Keratinocyte (primary cell): ENCODE data around the gene PAPOLA. TPM values are rescaled to one million over a fixed set of nuclear protein-coding genes. Genes with fewer than 3 reads are reported as not detected.

Experiments used
- DNase-seq: peaks from one replicate; pipeline ENCODE4 v3.0.0-alpha.2; 2011; ENCODE audit warnings: low read depth, missing footprints, low spot score
- FAIRE-seq: peaks from 2 replicates; lab custom pipeline; 2011; peaks lifted over from hg19 to GRCh38; lab: Jason Lieb, UNC
- H2AFZ ChIP-seq: 2 replicates; pipeline ENCODE4 v1.6.0; 2012; ENCODE audit warnings: low read length, control low read depth, inconsistent platforms; ENCODE audit not compliant: control insufficient read depth
- H3K27ac ChIP-seq: 2 replicates; pipeline ENCODE4 v1.5.1; 2011; ENCODE audit warnings: low read length; ENCODE audit not compliant: control insufficient read depth, insufficient read depth
- H3K27me3 ChIP-seq: 3 replicates; pipeline ENCODE4 v1.6.0; 2011; ENCODE audit warnings: low read length; ENCODE audit not compliant: control insufficient read depth, insufficient read depth; ENCODE audit errors: extremely low read depth
- H3K36me3 ChIP-seq, 2 experiments: 2 replicates in 1 of 2; 3 replicates in 1 of 2; pipeline ENCODE4 v1.5.1; 2011; ENCODE audit warnings: low read length in 2 of 2, mild to moderate bottlenecking in 1 of 2; ENCODE audit not compliant: control insufficient read depth in 2 of 2, insufficient read depth in 2 of 2; ENCODE audit errors: extremely low read depth in 1 of 2
- H3K4me1 ChIP-seq: 3 replicates; pipeline ENCODE4 v1.5.1; 2011; ENCODE audit warnings: low read length; ENCODE audit not compliant: control insufficient read depth, insufficient read depth; ENCODE audit errors: extremely low read depth
- H3K4me2 ChIP-seq: 3 replicates; pipeline ENCODE4 v1.6.0; 2011; ENCODE audit warnings: low read depth, low read length; ENCODE audit not compliant: control insufficient read depth, insufficient read depth; ENCODE audit errors: extremely low read depth
- H3K4me3 ChIP-seq, 3 experiments: fragments of 200-600 bp in 1 of 3; sonication (generic) in 1 of 3; 2 replicates in 2 of 3; 3 replicates in 1 of 3; pipeline ENCODE4 v1.5.1; 2011 to 2016; ENCODE audit warnings: low read length in 3 of 3, mild to moderate bottlenecking in 3 of 3, control low read depth in 2 of 3, inconsistent platforms in 1 of 3, low read depth in 1 of 3, mixed read lengths in 1 of 3, mixed run types in 1 of 3, moderate library complexity in 1 of 3; ENCODE audit not compliant: control insufficient read depth in 2 of 3, insufficient read depth in 2 of 3; ENCODE audit errors: extremely low read depth in 1 of 3
- H3K79me2 ChIP-seq: 2 replicates; pipeline ENCODE4 v1.6.0; 2012; ENCODE audit warnings: low read length; ENCODE audit not compliant: control insufficient read depth, insufficient read depth
- H3K9ac ChIP-seq: 3 replicates; pipeline ENCODE4 v1.6.0; 2011; ENCODE audit warnings: low read length; ENCODE audit not compliant: control insufficient read depth, insufficient read depth; ENCODE audit errors: extremely low read depth
- H3K9me1 ChIP-seq: 3 replicates; pipeline ENCODE4 v1.6.0; 2011; ENCODE audit warnings: low read length; ENCODE audit not compliant: control insufficient read depth, insufficient read depth; ENCODE audit errors: extremely low read depth
- H3K9me3 ChIP-seq: 2 replicates; pipeline ENCODE4 v1.5.1; 2012; ENCODE audit warnings: low read depth, low read length; ENCODE audit not compliant: control insufficient read depth
- H4K20me1 ChIP-seq: 3 replicates; pipeline ENCODE4 v1.6.0; 2011; ENCODE audit warnings: low read length; ENCODE audit not compliant: control insufficient read depth, insufficient read depth; ENCODE audit errors: extremely low read depth
- CTCF ChIP-seq, 3 experiments: IDR thresholded peaks in 1 of 3; conservative IDR thresholded peaks in 1 of 3; optimal IDR thresholded peaks in 1 of 3; 2 replicates in 2 of 3; 3 replicates in 1 of 3; pipeline versions ENCODE3 to v1.5.1; 2011; ENCODE audit warnings: low read length in 3 of 3, mild to moderate bottlenecking in 3 of 3, moderate library complexity in 2 of 3, control low read depth in 1 of 3, inconsistent platforms in 1 of 3; ENCODE audit not compliant: insufficient read depth in 2 of 3; ENCODE audit errors: extremely low read depth in 1 of 3
- EZH2 ChIP-seq: IDR thresholded peaks from one replicate; pipeline ENCODE4 v1.6.1; 2012; ENCODE audit warnings: inconsistent platforms, mild to moderate bottlenecking, low read length, moderate library complexity
- dilution Hi-C: fragments of 300-500 bp; cut with MboI; formaldehyde crosslinking; loops from one replicate; pipeline ENCODE4 v1.7.0; 2020; ENCODE audit warnings: low sequenced_read_pairs; ENCODE audit not compliant: extremely low pct_ligation_motif_present
- polyA plus RNA-seq, 5 experiments: library from polyadenylated mRNA; depleted of rRNA in 3 of 5; stranded (reverse) in 3 of 5; stranded (forward) in 1 of 5; unstranded in 1 of 5; fragments of >200 nt; gene quantifications; 1 replicate in 1 of 5; 2 replicates in 3 of 5; 3 replicates in 1 of 5; pipeline versions ENCODE4 v1.2.1 to v1.2.3, GENCODE V29; 2011 to 2012; ENCODE audit warnings: missing spikeins in 2 of 5, low read depth in 1 of 5, low replicate concordance in 1 of 5

The PAPOLA gene
- polyA plus RNA-seq, 1 donor (not counting 4 experiments of a cell fraction or from before 2014, with no cell fraction given): 154 TPM

GRCh38 chr14:96489327-96489726 lies 12.9 kb upstream of the PAPOLA start:
- no peak for FAIRE-seq
- H3K9me1 ChIP-seq: no peaks in the 10 kb centered on the region
- H4K20me1 ChIP-seq: no peaks in the 10 kb centered on the region
- TF ChIP-seq CTCF (optimal IDR thresholded peaks at IDR 0.05 in 1 of 3, IDR thresholded peaks at IDR 0.05 in 1 of 3, conservative IDR thresholded peaks at IDR 0.05 in 1 of 3; ENCODE audit: extremely low read depth in 1 of 3, insufficient read depth in 2 of 3, low read length in 3 of 3): no peak
- no peak for TF ChIP-seq EZH2
- H3K4me3 ChIP-seq: no peak overlapping the region
- DNase-seq: no peak
- H3K79me2 ChIP-seq: no peaks in the 10 kb centered on the region
- no peaks in the 10 kb centered on the region for H3K36me3 ChIP-seq
- H3K27me3 ChIP-seq: peaks cover 3% of the 10 kb centered on the region
- H3K9me3 ChIP-seq: no peaks in the 10 kb centered on the region
- no peaks in the 10 kb centered on the region for H3K4me1 ChIP-seq
- H3K4me2 ChIP-seq: no peak overlapping the region
- H3K27ac ChIP-seq: no peak overlapping the region
- H3K9ac ChIP-seq: no peak overlapping the region
- dilution Hi-C loops: no loop called here
- H2AFZ ChIP-seq: no peak overlapping the region

GRCh38 chr14:96493178-96493577 lies 9.0 kb upstream of the PAPOLA start:
- Histone ChIP-seq H3K36me3 (no peaks in the 10 kb centered on the region), H3K9ac (no peak overlapping the region), H3K4me3 (no peak overlapping the region), H4K20me1 (no peaks in the 10 kb centered on the region), H3K4me1 (peaks cover 4% of the 10 kb centered on the region), H3K79me2 (no peaks in the 10 kb centered on the region), H3K9me1 (no peaks in the 10 kb centered on the region), H3K4me2 (no peak overlapping the region), H3K9me3 (no peaks in the 10 kb centered on the region), H2AFZ (no peak overlapping the region), H3K27ac (no peak overlapping the region), H3K27me3 (peaks cover 3% of the 10 kb centered on the region)
- TF ChIP-seq EZH2: no peak
- no peak for TF ChIP-seq CTCF (optimal IDR thresholded peaks at IDR 0.05 in 1 of 3, IDR thresholded peaks at IDR 0.05 in 1 of 3, conservative IDR thresholded peaks at IDR 0.05 in 1 of 3; ENCODE audit: extremely low read depth in 1 of 3, insufficient read depth in 2 of 3, low read length in 3 of 3)
- DNase-seq: no peak
- no peak for FAIRE-seq
- dilution Hi-C loops: no loop called here
